OCI-LY7 (cell line): ENCODE data around the gene MACROD2.

ENCODE experiments used
- EZH2phosphoT487 ChIP-seq: fragments of 200-600 bp; sonication (generic); IDR thresholded peaks from 2 replicates; pipeline ENCODE4 v1.6.1; 2018; ENCODE audit warnings: low read depth, borderline replicate concordance, mild to moderate bottlenecking, mixed run types, antibody characterized with exemption, low read length, moderate library complexity, mixed read lengths
- TF ChIP-seq, protein P1 (sequence below): fragments of 200-600 bp; sonication (generic); conservative IDR thresholded peaks from 2 replicates; pipeline ENCODE4 v1.5.1; 2014; ENCODE audit warnings: mild to moderate bottlenecking, antibody characterized with exemption, low read length, moderate library complexity, mixed read lengths

- TF ChIP-seq, protein P1, sequence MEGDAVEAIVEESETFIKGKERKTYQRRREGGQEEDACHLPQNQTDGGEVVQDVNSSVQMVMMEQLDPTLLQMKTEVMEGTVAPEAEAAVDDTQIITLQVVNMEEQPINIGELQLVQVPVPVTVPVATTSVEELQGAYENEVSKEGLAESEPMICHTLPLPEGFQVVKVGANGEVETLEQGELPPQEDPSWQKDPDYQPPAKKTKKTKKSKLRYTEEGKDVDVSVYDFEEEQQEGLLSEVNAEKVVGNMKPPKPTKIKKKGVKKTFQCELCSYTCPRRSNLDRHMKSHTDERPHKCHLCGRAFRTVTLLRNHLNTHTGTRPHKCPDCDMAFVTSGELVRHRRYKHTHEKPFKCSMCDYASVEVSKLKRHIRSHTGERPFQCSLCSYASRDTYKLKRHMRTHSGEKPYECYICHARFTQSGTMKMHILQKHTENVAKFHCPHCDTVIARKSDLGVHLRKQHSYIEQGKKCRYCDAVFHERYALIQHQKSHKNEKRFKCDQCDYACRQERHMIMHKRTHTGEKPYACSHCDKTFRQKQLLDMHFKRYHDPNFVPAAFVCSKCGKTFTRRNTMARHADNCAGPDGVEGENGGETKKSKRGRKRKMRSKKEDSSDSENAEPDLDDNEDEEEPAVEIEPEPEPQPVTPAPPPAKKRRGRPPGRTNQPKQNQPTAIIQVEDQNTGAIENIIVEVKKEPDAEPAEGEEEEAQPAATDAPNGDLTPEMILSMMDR, result no peak
- no peak for TF ChIP-seq EZH2phosphoT487
These were observed 750.5 kb downstream of the MACROD2 start for GRCh38 chr20:14745830-14746229.
